ENCODE measurements around the gene ACSL1.

- TF ChIP-seq RFX5 (IDR thresholded peaks at IDR 0.05; ENCODE audit: borderline replicate concordance, low read depth, low read length) (no peak), CHD2 (IDR thresholded peaks at IDR 0.05; ENCODE audit: low read length) (no peak), ATF2 (IDR thresholded peaks at IDR 0.05; ENCODE audit: low read length) (no peak), MAX (IDR thresholded peaks at IDR 0.05) (no peak), NRF1 (IDR thresholded peaks at IDR 0.05; ENCODE audit: low read depth, low read length) (no peak), CTCF (IDR thresholded peaks at IDR 0.05; ENCODE audit: control extremely low read depth in 1 of 3, insufficient read depth in 1 of 3, low read depth in 1 of 3, low read length in 3 of 3) (no peak), HDAC2 (IDR thresholded peaks at IDR 0.05; ENCODE audit: borderline replicate concordance in 1 of 2, low read depth in 2 of 2, low read length in 2 of 2) (no peak)
Measured at GRCh38 chr4:184734758-184735157, 91.0 kb downstream of the ACSL1 start.

All from H1 (cell line).